Thyroid gland (tissue), 4 donors: ENCODE measurements around the gene HECW1.
"Not testable (repeated sequence)": the region's sequence is repeated elsewhere in the genome, so short reads cannot be mapped to it uniquely, and the experiment has no call there.

Experiments used
- CTCF ChIP-seq, 6 experiments: fragments of 200-600 bp in 3 of 6; fragments of 450-650 bp in 3 of 6; sonication (generic) in 3 of 6; IDR thresholded peaks; one replicate each; pipeline ENCODE4 v1.5.1; 2016 to 2019; ENCODE audit warnings: antibody characterized with exemption in 6 of 6, mild to moderate bottlenecking in 2 of 6, inconsistent platforms in 1 of 6, moderate library complexity in 1 of 6
- POLR2A ChIP-seq, 2 donors: fragments of 450-650 bp; IDR thresholded peaks; one replicate each; pipeline ENCODE4 v1.6.1; 2017; ENCODE audit warnings: antibody characterized with exemption in 2 of 2, mild to moderate bottlenecking in 2 of 2, moderate library complexity in 1 of 2

- TF ChIP-seq POLR2A, CTCF (IDR thresholded peaks at IDR 0.05): not testable (repeated sequence)
These were observed 373.6 kb downstream of the HECW1 start for GRCh38 chr7:43486008-43486407.
